Activated CD8-positive, alpha-beta T cell treated with anti-CD3 and anti-CD28 coated beads, Interleukin-2, amount 10 ng/mL, durations not matched to agents 7 days and 5 days (primary cell): Measurements from ENCODE around the gene PPIF. TPM values are rescaled to one million over a fixed set of nuclear protein-coding genes. Genes with fewer than 3 reads are reported as not detected.
A peak's percentile ranks its signal among the peaks of the same experiment; 100 is the strongest.

Experiments
- ATAC-seq: fragments of 150-1000 bp; cut with Tn5 transposase; one replicate; pipeline ENCODE4 v1.10.0; 2021; ENCODE audit warnings: moderate library complexity
- CTCF ChIA-PET: fragments of 350-600 bp; sonication (Branson Sonifier 250); formaldehyde crosslinking; loops from one replicate; lab custom pipeline; 2021; ENCODE audit warnings: antibody characterized with exemption; lab: Charles Lee
- POLR2A ChIA-PET: fragments of 350-600 bp; sonication (Branson Sonifier 250); formaldehyde crosslinking; loops from one replicate; lab custom pipeline; 2021; ENCODE audit warnings: antibody characterized with exemption; lab: Charles Lee
- DNase-seq: peaks from one replicate; pipeline ENCODE4 v3.0.0-alpha.2; 2020
- H3K27ac Mint-ChIP-seq: one replicate; pipeline ENCODE4 v1.8.0; 2021; ENCODE audit warnings: mild to moderate bottlenecking, mixed read lengths
- H3K27me3 Mint-ChIP-seq: one replicate; pipeline ENCODE4 v1.8.0; 2021; ENCODE audit warnings: low read depth, mixed read lengths
- H3K36me3 Mint-ChIP-seq: one replicate; pipeline ENCODE4 v1.8.0; 2021; ENCODE audit warnings: low read depth, mixed read lengths
- H3K4me1 Mint-ChIP-seq: one replicate; pipeline ENCODE4 v1.8.0; 2021; ENCODE audit warnings: low read depth, mixed read lengths
- H3K4me3 Mint-ChIP-seq: one replicate; pipeline ENCODE4 v1.8.0; 2021; ENCODE audit warnings: mild to moderate bottlenecking, mixed read lengths
- H3K9me3 Mint-ChIP-seq: one replicate; pipeline ENCODE4 v1.8.0; 2022; ENCODE audit warnings: mixed read lengths; ENCODE audit not compliant: insufficient read depth
- total RNA-seq, 2 experiments: library from RNA; stranded (reverse); gene quantifications; one replicate each; pipeline ENCODE4 v1.2.3, GENCODE V29; 2021

The PPIF gene
- total RNA-seq, 2 experiments from 2014 or later: 74.7 to 77.7 TPM

GRCh38 chr10:79393221-79393923 lies 46.1 kb downstream of the PPIF start:
- no peaks in the 10 kb centered on the region for H3K36me3 Mint-ChIP-seq
- H3K27ac Mint-ChIP-seq: no peak overlapping the region
- peaks cover 5% of the 10 kb centered on the region for H3K4me1 Mint-ChIP-seq
- ChIA-PET CTCF (interaction anchor here (1.0 to 7.4 kb wide), 2 partner anchors 20 kb away, joined by 3 to 36 read pairs; no protein-coding TSS in a partner anchor), POLR2A (no interaction called here)
- ATAC-seq: no peak
- DNase-seq: no peak
- no peaks in the 10 kb centered on the region for H3K27me3 Mint-ChIP-seq
- no peak overlapping the region for H3K4me3 Mint-ChIP-seq
- no peaks in the 10 kb centered on the region for H3K9me3 Mint-ChIP-seq

- Mint-ChIP-seq H3K27ac (no peak overlapping the region), H3K4me1 (peaks cover 5% of the 10 kb centered on the region), H3K9me3 (no peaks in the 10 kb centered on the region), H3K36me3 (no peaks in the 10 kb centered on the region), H3K4me3 (no peak overlapping the region), H3K27me3 (no peaks in the 10 kb centered on the region)
- DNase-seq: no peak
- ATAC-seq: no peak
- POLR2A ChIA-PET: no interaction called here
- CTCF ChIA-PET: interaction anchor here (7.4 kb wide), 1 partner anchor 21 kb away, joined by 36 read pairs; no protein-coding TSS in a partner anchor
Measured at GRCh38 chr10:79393924-79394610, 46.8 kb downstream of the PPIF start.

- H3K36me3 Mint-ChIP-seq: no peaks in the 10 kb centered on the region
- H3K27ac Mint-ChIP-seq: no peak overlapping the region
- no peaks in the 10 kb centered on the region for H3K9me3 Mint-ChIP-seq
- ChIA-PET POLR2A (no interaction called here), CTCF (no interaction called here)
- DNase-seq: no peak
- H3K27me3 Mint-ChIP-seq: no peaks in the 10 kb centered on the region
- H3K4me1 Mint-ChIP-seq: peaks cover 8% of the 10 kb centered on the region
- H3K4me3 Mint-ChIP-seq: no peak overlapping the region
- ATAC-seq: no peak
Measured at GRCh38 chr10:79394664-79395063, 47.4 kb downstream of the PPIF start.

GRCh38 chr10:79396520-79396919 lies 49.3 kb downstream of the PPIF start:
- ChIA-PET CTCF (interaction anchor here (1.4 kb wide), 1 partner anchor 22 kb away, joined by 3 read pairs; no protein-coding TSS in a partner anchor), POLR2A (no interaction called here)
- no peaks in the 10 kb centered on the region for H3K9me3 Mint-ChIP-seq
- no peak for ATAC-seq
- DNase-seq: no peak
- no peak overlapping the region for H3K4me3 Mint-ChIP-seq
- no peaks in the 10 kb centered on the region for H3K36me3 Mint-ChIP-seq
- H3K27ac Mint-ChIP-seq: no peak overlapping the region
- H3K27me3 Mint-ChIP-seq: no peaks in the 10 kb centered on the region
- peaks cover 5% of the 10 kb centered on the region for H3K4me1 Mint-ChIP-seq

GRCh38 chr10:79397051-79397450 lies 49.8 kb downstream of the PPIF start:
- Mint-ChIP-seq H3K4me3 (no peak overlapping the region), H3K9me3 (no peaks in the 10 kb centered on the region), H3K36me3 (no peaks in the 10 kb centered on the region), H3K27me3 (no peaks in the 10 kb centered on the region), H3K4me1 (peaks cover 5% of the 10 kb centered on the region), H3K27ac (no peak overlapping the region)
- no peak for DNase-seq
- POLR2A ChIA-PET: no interaction called here
- CTCF ChIA-PET: interaction anchor here (1.4 kb wide), 1 partner anchor 22 kb away, joined by 3 read pairs; no protein-coding TSS in a partner anchor
- ATAC-seq: no peak

GRCh38 chr10:79397575-79398303 lies 50.5 kb downstream of the PPIF start:
- CTCF ChIA-PET: interaction anchor here (1.4 kb wide), 1 partner anchor 23 kb away, joined by 3 read pairs; no protein-coding TSS in a partner anchor
- POLR2A ChIA-PET: no interaction called here
- no peak for DNase-seq
- H3K27ac Mint-ChIP-seq: no peak overlapping the region
- ATAC-seq: no peak
- H3K9me3 Mint-ChIP-seq: no peaks in the 10 kb centered on the region
- H3K4me3 Mint-ChIP-seq: no peak overlapping the region
- no peaks in the 10 kb centered on the region for H3K27me3 Mint-ChIP-seq
- peaks cover 5% of the 10 kb centered on the region for H3K4me1 Mint-ChIP-seq
- no peaks in the 10 kb centered on the region for H3K36me3 Mint-ChIP-seq

- Mint-ChIP-seq H3K4me1 (peaks cover 5% of the 10 kb centered on the region), H3K27me3 (no peaks in the 10 kb centered on the region), H3K9me3 (no peaks in the 10 kb centered on the region), H3K27ac (no peak overlapping the region), H3K4me3 (no peak overlapping the region), H3K36me3 (no peaks in the 10 kb centered on the region)
- DNase-seq (no peak), ATAC-seq (no peak)
- CTCF ChIA-PET: interaction anchor here (2.9 kb wide), 1 partner anchor 90 kb away, joined by 8 read pairs; no protein-coding TSS in a partner anchor
- POLR2A ChIA-PET: no interaction called here
Measured at GRCh38 chr10:79398642-79399041, 51.4 kb downstream of the PPIF start.

- Mint-ChIP-seq H3K27ac (no peak overlapping the region), H3K36me3 (no peaks in the 10 kb centered on the region), H3K4me3 (no peak overlapping the region), H3K4me1 (peaks cover 5% of the 10 kb centered on the region), H3K9me3 (no peaks in the 10 kb centered on the region), H3K27me3 (no peaks in the 10 kb centered on the region)
- ATAC-seq: peak; percentile 47
- CTCF ChIA-PET: interaction anchor here (1.0 to 2.9 kb wide), 3 partner anchors 9 to 89 kb away, joined by 3 to 8 read pairs (median 6); no protein-coding TSS in a partner anchor
- no peak for DNase-seq
- POLR2A ChIA-PET: no interaction called here
Measured at GRCh38 chr10:79399223-79399831, 52.1 kb downstream of the PPIF start.

- Mint-ChIP-seq H3K36me3 (no peaks in the 10 kb centered on the region), H3K9me3 (no peaks in the 10 kb centered on the region), H3K27ac (no peak overlapping the region), H3K4me3 (no peak overlapping the region), H3K27me3 (no peaks in the 10 kb centered on the region), H3K4me1 (peaks cover 5% of the 10 kb centered on the region)
- ATAC-seq (peak; percentile 79), DNase-seq (peak; percentile 64)
- CTCF ChIA-PET: interaction anchor here (0.6 to 2.9 kb wide), 6 partner anchors 8 to 88 kb away, joined by 3 to 8 read pairs (median 3); no protein-coding TSS in a partner anchor
- POLR2A ChIA-PET: no interaction called here
Measured at GRCh38 chr10:79400146-79401004, 53.1 kb downstream of the PPIF start.

GRCh38 chr10:79401015-79401921 lies 54.0 kb downstream of the PPIF start:
- POLR2A ChIA-PET: no interaction called here
- H3K4me1 Mint-ChIP-seq: peaks cover 5% of the 10 kb centered on the region
- H3K27me3 Mint-ChIP-seq: no peaks in the 10 kb centered on the region
- no peak overlapping the region for H3K27ac Mint-ChIP-seq
- H3K4me3 Mint-ChIP-seq: no peak overlapping the region
- DNase-seq (no peak), ATAC-seq (no peak)
- H3K36me3 Mint-ChIP-seq: no peaks in the 10 kb centered on the region
- CTCF ChIA-PET: interaction anchor here (1.2 to 2.9 kb wide), 3 partner anchors 7 to 87 kb away, joined by 3 to 8 read pairs (median 3); no protein-coding TSS in a partner anchor
- no peaks in the 10 kb centered on the region for H3K9me3 Mint-ChIP-seq
